GM18909 (cell line): ENCODE data around the gene ERMP1.
"Not testable (repeated sequence)": the region's sequence is repeated elsewhere in the genome, so short reads cannot be mapped to it uniquely, and the experiment has no call there.

ENCODE experiments used
- ATAC-seq: cut with Tn5 transposase; IDR thresholded peaks from one replicate; pipeline ENCODE4 v1.9.1; 2021; ENCODE audit warnings: mild to moderate bottlenecking; ENCODE audit not compliant: unreplicated experiment, poor library complexity

The ERMP1 gene

GRCh38 chr9:5825895-5826622 lies 6.9 kb downstream of the ERMP1 start:
- no peak for ATAC-seq

- ATAC-seq = no peak
Measured at GRCh38 chr9:5825223-5825622, 7.7 kb downstream of the ERMP1 start.

- ATAC-seq = no peak
Measured at GRCh38 chr9:5820425-5820824, 12.5 kb downstream of the ERMP1 start.

DNA sequence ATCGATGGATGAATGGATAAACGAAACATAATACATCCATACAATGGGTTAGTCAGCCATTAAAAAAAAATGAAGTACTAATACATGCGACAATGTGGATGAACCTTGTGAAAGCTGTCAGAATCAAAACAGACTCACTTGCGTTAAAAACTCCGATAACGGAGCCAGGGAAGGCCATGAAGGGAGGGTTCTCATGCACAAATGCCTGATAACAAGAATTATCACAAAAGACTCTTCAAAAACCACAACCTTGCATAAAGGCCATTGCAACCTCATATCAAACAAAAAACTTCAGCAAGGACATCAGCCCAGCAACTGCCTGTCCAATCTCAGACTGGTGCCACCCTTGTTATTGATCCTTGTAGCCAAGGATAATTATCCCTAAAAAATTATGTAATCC lies 13.7 kb downstream of the ERMP1 start:
- no peak for ATAC-seq

GRCh38 chr9:5818424-5819142 lies 14.3 kb downstream of the ERMP1 start:
- ATAC-seq = no peak

DNA sequence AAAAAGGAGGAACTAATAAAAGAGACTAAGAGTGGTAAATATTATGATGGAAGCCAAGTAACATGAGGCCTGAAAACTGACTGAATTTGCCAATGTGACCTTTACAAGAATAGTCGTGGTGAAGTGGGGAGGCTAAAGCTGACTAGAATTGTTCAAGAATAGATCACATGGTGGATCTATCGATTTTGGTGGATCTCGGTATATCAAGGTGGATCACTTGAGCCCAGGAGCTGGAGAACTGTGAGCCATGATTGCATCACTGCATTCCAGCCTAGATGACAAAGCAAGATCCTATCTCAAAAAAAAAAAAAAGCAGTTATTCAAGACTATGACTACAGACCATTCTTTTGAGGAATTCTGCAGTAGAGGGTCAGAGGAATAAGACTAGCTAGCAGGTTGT lies 15.1 kb downstream of the ERMP1 start:
- no peak for ATAC-seq

- no peak for ATAC-seq
Measured at GRCh38 chr9:5815461-5815860, 17.5 kb downstream of the ERMP1 start.

DNA sequence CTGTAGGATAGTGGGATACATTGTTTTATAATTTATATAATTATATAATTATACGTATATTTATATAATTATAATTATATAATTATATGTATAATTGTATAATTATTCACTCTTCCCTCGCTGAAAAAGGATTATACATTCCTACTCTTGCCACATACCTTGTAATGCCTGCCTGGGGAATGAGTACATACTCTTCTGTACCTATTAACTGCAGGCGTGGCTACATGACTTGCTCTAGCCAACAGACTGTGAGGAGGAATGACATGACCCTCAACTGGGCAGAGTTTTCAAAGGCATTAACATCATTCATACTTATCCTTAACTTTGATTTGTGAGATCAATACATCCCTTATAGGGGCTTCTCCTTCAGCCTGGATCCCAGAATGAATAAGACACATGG lies 19.1 kb downstream of the ERMP1 start:
- ATAC-seq = no peak

DNA sequence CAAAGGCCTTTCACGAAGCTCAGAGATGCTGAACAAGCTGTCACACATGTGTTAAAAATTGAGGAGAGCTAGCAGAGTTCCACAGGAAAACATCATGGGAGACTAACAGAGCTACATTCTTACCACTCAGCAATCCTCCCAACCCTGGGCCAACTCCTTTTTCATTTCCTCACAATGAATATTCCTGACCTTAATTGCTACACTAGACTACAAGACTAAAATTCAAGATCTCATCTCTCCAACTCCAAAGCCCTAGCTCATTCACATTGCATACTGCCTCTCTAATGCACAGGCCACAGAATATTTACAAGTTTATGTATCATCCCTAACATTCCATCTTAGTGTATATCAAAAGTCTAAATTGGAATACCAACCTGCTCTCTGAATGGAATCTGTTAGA lies 21.2 kb downstream of the ERMP1 start:
- ATAC-seq = no peak

- no peak for ATAC-seq
Measured at GRCh38 chr9:5805478-5805877, 27.4 kb downstream of the ERMP1 start.

DNA sequence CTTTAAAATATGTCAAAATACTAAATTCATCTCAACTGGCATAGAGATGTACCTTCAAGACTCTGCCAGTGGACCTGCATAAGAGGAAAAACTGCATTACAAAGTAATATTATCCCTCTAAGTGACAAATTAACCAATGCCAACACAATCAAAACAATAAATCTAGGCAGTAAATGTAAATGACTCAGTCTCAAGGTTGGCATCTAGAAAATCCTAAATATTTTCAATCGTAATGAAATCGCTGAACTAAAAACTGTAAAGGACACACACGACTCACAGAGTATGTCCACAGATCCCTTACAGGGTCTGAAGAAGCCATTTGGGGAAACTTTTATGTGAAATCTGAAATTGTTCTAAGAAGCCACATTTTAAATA lies 31.2 kb downstream of the ERMP1 start:
- no peak for ATAC-seq

- no peak for ATAC-seq
Measured at GRCh38 chr9:5800969-5801738, 31.8 kb downstream of the ERMP1 start.

DNA sequence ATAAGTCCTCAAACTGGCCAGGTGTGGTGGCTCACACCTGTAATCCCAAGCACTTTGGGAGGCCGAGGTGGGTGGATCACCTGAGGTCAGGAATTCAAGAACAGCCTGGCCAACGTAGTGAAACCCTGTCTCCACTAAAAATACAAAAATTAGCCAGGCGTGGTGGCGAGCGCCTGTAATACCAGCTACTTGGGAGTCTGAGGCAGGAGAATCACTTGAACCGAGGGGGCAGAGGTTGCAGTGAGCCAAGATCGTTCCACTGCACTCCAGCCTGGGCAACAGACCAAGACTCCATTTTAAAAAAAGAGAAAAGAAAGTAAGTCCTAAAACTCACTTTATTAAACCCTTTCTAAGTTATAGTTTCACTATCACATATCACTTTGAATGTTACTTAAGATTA lies 32.5 kb downstream of the ERMP1 start:
- not testable (repeated sequence) for ATAC-seq

- ATAC-seq = no peak
Measured at GRCh38 chr9:5799314-5799713, 33.6 kb downstream of the ERMP1 start.

- no peak for ATAC-seq
Measured at GRCh38 chr9:5798581-5798980, 34.3 kb downstream of the ERMP1 start.

DNA sequence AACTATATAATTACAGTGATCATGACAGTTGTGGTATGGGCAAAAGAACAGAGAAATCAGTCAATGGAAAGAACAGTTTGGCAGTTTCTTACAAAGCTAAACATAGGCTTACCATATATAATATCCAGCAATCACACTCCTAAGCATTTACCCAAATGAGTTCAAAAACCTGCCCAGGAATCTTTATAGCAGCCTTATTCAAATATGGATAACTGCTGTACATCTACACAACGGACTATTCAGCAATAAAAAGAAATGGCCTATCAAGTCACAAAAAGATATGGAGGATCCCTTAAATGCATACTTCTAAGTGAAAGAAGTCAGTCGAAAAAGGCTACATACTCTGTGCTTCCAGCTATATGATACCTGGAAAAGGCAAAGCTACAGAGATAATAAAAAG lies 36.6 kb downstream of the ERMP1 start:
- ATAC-seq = no peak

- no peak for ATAC-seq
Measured at GRCh38 chr9:5793812-5794211, 39.1 kb downstream of the ERMP1 start.

- ATAC-seq = no peak
Measured at GRCh38 chr9:5791870-5792269, 41.0 kb downstream of the ERMP1 start.

DNA sequence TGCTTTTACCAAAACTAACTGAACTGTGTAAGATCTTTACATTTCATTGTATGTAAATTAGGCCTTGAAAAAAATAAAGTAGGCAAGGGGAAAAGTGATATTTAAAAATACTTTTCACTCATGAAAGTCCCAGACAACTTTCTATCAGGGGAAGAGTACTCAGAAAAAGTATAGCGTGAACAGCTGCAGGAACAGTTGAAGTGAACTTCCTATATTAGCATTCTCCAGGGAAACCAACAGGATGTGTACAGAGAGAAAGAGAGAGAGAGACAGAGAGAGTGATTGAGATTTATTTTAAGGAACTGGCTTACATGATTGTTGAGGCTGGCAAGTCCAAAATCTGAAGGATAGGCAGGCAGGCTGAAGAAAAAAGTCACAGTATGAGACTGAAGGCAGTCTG lies 42.0 kb downstream of the ERMP1 start:
- no peak for ATAC-seq

- ATAC-seq = no peak
Measured at GRCh38 chr9:5789489-5789888, 43.4 kb downstream of the ERMP1 start.

DNA sequence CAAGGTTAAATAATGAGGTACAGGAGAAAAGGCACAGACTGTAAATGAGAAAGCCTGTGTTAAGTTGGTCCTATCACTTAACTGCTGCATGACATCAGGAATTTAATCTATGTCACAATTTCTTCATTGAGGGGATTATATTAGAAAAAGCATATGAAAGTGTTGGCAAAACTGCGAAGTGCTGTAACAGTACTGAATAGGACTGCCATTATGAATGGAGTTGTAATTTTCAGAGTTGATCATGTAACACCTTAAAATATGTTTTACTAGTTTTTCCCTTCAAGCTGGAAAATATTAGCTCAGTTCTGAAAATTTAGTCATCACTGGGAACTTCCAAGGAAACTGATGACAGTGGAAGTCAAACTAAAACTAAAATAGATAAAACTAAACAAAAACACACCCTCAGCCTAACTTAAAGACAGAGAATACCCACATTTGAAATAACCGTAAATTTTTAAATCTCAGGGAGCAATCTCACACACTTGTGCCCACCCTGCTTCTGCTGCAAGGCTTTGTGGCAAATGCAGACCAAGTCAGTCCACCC lies 45.1 kb downstream of the ERMP1 start:
- ATAC-seq = no peak
